ENCODE data around the gene PSME2.

Gene PSME2

DNA sequence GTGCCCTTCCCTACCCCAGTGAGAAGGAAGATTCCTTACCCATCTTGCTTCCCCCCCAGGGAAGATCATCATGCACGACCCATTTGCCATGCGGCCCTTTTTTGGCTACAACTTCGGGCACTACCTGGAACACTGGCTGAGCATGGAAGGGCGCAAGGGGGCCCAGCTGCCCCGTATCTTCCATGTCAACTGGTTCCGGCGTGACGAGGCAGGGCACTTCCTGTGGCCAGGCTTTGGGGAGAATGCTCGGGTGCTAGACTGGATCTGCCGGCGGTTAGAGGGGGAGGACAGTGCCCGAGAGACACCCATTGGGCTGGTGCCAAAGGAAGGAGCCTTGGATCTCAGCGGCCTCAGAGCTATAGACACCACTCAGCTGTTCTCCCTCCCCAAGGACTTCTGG, 43.0 kb downstream of the PSME2 start:
- TF ChIP-seq, protein P1, sequence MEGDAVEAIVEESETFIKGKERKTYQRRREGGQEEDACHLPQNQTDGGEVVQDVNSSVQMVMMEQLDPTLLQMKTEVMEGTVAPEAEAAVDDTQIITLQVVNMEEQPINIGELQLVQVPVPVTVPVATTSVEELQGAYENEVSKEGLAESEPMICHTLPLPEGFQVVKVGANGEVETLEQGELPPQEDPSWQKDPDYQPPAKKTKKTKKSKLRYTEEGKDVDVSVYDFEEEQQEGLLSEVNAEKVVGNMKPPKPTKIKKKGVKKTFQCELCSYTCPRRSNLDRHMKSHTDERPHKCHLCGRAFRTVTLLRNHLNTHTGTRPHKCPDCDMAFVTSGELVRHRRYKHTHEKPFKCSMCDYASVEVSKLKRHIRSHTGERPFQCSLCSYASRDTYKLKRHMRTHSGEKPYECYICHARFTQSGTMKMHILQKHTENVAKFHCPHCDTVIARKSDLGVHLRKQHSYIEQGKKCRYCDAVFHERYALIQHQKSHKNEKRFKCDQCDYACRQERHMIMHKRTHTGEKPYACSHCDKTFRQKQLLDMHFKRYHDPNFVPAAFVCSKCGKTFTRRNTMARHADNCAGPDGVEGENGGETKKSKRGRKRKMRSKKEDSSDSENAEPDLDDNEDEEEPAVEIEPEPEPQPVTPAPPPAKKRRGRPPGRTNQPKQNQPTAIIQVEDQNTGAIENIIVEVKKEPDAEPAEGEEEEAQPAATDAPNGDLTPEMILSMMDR (conservative IDR thresholded peaks at IDR 0.05; ENCODE audit: low read depth, low read length): no peak
- DNase-seq (ENCODE audit: low read depth): no peak
- H3K4me3 ChIP-seq (ENCODE audit: low read depth, low read length): no peak overlapping the region

DNA sequence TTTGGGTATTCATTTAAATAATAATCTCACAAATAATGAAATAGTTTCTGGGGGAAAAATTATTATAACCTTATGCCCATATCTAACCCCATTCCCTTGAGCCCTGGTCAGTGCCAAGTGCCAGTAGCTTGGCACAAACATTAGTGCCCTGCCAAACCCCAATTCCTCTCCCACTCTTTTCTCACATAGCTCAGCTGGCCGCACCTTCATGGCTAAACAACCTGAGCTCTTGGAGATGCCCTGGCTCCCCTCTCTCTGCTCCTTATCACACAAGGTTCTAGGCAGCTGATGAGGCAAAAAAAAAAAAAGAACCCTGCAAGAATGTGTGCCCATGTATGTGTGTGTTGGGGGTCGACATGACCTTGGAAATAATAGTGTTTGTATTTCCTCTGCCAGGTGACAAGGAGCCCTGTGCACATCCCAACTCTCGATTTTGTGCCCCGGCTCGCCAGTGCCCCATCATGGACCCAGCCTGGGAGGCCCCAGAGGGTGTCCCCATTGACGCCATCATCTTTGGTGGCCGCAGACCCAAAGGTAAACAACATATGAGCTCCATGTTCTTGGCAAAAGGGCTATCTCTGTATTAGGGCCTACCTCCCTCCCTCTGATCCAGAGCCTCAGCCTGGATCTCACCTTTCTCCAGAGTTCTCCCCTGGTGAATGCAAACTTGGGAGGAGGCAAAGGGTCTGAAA, 43.9 kb downstream of the PSME2 start:
- TF ChIP-seq, protein P1 (conservative IDR thresholded peaks at IDR 0.05; ENCODE audit: low read depth, low read length): no peak
- no peak overlapping the region for H3K4me3 ChIP-seq (ENCODE audit: low read depth, low read length)
- DNase-seq (ENCODE audit: low read depth): no peak

DNA sequence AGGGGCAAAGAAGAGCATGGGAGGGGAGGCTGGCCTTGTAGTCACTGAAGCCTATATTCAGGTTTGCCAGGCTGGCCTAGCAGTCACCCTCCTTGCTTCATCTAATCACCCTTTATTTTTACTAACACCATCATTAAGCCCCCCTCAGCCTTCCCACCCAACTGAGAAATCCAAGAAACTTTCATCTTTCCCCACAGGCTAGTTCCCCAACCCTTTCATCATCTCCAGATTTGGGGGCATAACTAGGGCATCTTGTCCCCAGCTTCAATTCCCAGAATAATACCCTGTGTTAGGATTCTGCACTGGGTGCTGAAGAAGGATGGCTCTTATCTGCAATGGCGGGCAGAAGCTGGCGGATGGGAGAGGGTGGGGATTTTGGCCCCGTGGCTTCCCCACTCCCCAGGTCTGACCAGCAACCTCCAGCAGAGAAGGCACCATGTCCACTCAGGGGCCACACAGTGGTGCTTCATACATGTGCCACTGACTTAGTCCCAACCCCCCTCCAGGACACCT, 45.4 kb downstream of the PSME2 start:
- TF ChIP-seq, protein P1 (conservative IDR thresholded peaks at IDR 0.05; ENCODE audit: low read depth, low read length): no peak
- no peak overlapping the region for H3K4me3 ChIP-seq (ENCODE audit: low read depth, low read length)
- DNase-seq (ENCODE audit: low read depth): no peak

DNA sequence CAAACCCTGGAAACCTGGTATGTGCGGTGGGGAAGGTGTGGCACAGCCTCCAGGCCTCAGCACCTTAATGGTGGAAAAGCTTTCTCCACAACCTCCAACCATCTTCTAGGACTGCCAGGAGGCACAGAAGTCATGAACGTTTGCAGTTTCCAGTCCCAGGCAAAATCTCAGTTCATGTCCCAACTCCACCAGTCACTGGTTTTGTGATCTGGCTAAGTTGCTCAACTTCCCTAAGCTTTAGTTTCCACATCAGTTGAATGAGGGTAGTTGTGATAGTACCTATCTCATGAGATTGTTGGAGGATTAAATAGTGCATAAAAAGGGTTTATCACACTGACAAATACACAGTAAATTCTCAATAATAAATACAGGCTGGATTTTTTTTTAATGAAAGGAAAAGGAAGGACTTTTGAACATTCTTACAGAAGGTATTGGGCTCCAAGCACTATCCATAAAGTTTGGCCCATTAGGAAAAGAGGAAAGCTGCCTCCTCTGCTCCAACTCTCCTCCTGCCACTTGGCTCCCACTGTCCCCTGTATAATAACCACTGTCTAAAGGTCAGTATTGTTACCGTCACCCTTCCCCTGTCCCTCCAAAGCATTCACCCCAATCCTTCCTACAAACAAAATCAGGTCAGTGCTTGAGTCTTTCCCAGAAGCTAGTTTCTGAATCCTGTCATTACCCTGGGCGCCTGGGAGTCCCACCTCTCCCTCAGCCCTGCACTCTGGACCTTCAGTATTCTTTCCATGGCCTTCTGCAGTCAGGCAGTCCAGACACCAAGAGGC, 46.0 kb downstream of the PSME2 start:
- TF ChIP-seq, protein P1 (conservative IDR thresholded peaks at IDR 0.05; ENCODE audit: low read depth, low read length): no peak
- no peak overlapping the region for H3K4me3 ChIP-seq (ENCODE audit: low read depth, low read length)
- DNase-seq (ENCODE audit: low read depth): no peak

DNA sequence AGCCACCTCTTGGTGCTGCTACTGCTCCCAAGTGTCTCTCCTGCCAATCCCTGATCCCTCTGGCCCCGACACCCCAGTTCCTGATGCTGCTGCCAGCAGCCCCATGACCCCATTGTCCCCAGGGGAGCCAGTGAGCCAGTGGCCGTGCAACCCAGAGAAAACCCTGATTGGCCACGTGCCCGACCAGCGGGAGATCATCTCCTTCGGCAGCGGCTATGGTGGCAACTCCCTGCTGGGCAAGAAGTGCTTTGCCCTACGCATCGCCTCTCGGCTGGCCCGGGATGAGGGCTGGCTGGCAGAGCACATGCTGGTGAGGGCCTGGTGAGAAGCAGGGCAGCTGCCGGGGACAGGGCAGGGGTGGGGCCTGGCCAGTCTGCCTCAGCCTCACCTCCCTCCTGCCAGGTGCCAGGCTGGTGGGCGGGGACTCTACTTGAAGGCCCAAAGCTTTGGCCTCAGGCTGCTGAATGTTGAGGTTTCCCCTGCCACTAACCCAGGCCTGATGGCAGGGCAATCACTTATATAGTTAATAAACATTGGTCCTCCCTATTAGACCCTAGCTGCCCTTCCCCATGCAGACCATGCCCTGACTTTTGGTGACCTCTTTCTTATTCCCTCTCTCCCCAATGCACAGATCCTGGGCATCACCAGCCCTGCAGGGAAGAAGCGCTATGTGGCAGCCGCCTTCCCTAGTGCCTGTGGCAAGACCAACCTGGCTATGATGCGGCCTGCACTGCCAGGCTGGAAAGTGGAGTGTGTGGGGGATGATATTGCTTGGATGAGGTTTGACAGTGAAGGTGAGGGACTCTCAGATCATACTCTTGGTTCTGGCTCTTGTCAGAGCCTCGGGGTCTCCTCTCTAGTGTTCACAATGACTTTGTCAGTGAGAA, 47.2 kb downstream of the PSME2 start:
- TF ChIP-seq, protein P1 (conservative IDR thresholded peaks at IDR 0.05; ENCODE audit: low read depth, low read length): no peak
- H3K4me3 ChIP-seq (ENCODE audit: low read depth, low read length): no peak overlapping the region

DNA sequence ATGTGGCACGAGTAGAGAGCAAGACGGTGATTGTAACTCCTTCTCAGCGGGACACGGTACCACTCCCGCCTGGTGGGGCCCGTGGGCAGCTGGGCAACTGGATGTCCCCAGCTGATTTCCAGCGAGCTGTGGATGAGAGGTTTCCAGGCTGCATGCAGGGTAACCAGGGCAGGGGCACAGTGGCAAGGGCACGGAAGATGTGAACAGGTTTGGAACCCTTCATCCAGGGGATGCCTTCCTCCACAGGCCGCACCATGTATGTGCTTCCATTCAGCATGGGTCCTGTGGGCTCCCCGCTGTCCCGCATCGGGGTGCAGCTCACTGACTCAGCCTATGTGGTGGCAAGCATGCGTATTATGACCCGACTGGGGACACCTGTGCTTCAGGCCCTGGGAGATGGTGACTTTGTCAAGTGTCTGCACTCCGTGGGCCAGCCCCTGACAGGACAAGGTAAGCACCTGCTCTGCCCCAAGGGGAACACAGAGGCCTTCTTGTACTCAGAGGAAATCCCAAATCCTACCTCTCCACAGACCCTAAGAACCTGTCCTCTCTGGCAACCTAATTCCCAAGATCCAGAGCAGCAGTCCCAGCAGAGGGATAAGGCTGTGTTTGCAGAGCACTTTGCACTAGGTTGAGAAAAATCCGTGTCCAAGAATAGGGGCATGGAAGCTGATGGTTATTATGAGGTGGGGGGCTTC, 48.0 kb downstream of the PSME2 start:
- no peak for DNase-seq (ENCODE audit: low read depth)
- no peak overlapping the region for H3K4me3 ChIP-seq (ENCODE audit: low read depth, low read length)
- TF ChIP-seq, protein P1 (conservative IDR thresholded peaks at IDR 0.05; ENCODE audit: low read depth, low read length): no peak

More for the DNA sequence above, 47.2 kb downstream of the PSME2 start:
- no peak for DNase-seq (ENCODE audit: low read depth)

Data from choroid plexus epithelial cell (primary cell).